ENCODE results near the gene ITGAD.

The ITGAD gene

GRCh38 chr16:31357324-31358109 is 35.6 kb upstream of the ITGAD start:
- no peak for DNase-seq (ENCODE audit: low spot score)
- no CpG with 5 or more reads among the region's 18 CpGs for WGBS, 2 donors (ENCODE audit: extremely low coverage in 2 of 2, insufficient read length in 2 of 2, insufficient replicate concordance in 1 of 2)
- H4K91ac ChIP-seq (ENCODE audit: low read depth, low read length, poor library complexity), result no peak overlapping the region
- H3K4ac ChIP-seq (ENCODE audit: low read length), result no peak overlapping the region
- H2BK12ac ChIP-seq (ENCODE audit: low read length), result no peak overlapping the region
- no peaks in the 10 kb centered on the region for H3K9me3 ChIP-seq (replicated peaks in 1 of 2; ENCODE audit: control insufficient read depth in 2 of 2, insufficient read depth in 1 of 2, low read depth in 1 of 2, low read length in 2 of 2)
- H2BK15ac ChIP-seq (ENCODE audit: low read length), result no peak overlapping the region
- no peaks in the 10 kb centered on the region for H3K79me1 ChIP-seq (ENCODE audit: low read depth, low read length)
- peak overlapping the region; percentile 13 for H2AFZ ChIP-seq (ENCODE audit: low read length)
- H2BK5ac ChIP-seq (ENCODE audit: low read length), result no peak overlapping the region
- no peak overlapping the region for H3K14ac ChIP-seq (ENCODE audit: low read length)
- H3K4me3 ChIP-seq (ENCODE audit: low read length in 2 of 2), result no peak overlapping the region
- H3K4me1 ChIP-seq (ENCODE audit: control insufficient read depth in 2 of 2, insufficient read depth in 1 of 2, low read depth in 1 of 2, low read length in 2 of 2), result peaks cover 0 to 3% of the 10 kb centered on the region in 2 donors
- no peaks in the 10 kb centered on the region for H3K36me3 ChIP-seq (replicated peaks in 1 of 2; ENCODE audit: control insufficient read depth in 2 of 2, insufficient read depth in 2 of 2, low read length in 2 of 2)
- peak overlapping the region; percentile 3 for H2AK5ac ChIP-seq (ENCODE audit: low read depth, low read length)
- no peak overlapping the region for H3K23ac ChIP-seq (ENCODE audit: low read depth, low read length, poor library complexity)
- H3K27me3 ChIP-seq (ENCODE audit: control insufficient read depth in 3 of 3, insufficient read depth in 3 of 3, low read depth in 1 of 3, low read length in 3 of 3), result peaks cover 0 to 14% (median 0%) of the 10 kb centered on the region in 3 experiments
- no peak overlapping the region for H3K9ac ChIP-seq (ENCODE audit: low read depth, low read length, poor library complexity)
- no peak overlapping the region for H2BK120ac ChIP-seq (ENCODE audit: low read depth, low read length)
- no peak overlapping the region for H3K4me2 ChIP-seq (ENCODE audit: insufficient read depth, low read length, poor library complexity, severe bottlenecking)
- no peak overlapping the region for H4K8ac ChIP-seq (ENCODE audit: low read depth, low read length)
- peak overlapping the region; percentile 8 for H3K18ac ChIP-seq (ENCODE audit: low read length)
- H3K27ac ChIP-seq (replicated peaks; ENCODE audit: low read length), result no peak overlapping the region

- H3K18ac ChIP-seq (ENCODE audit: low read length), result no peak overlapping the region
- WGBS, 2 donors (ENCODE audit: extremely low coverage in 2 of 2, insufficient read length in 2 of 2, insufficient replicate concordance in 1 of 2), result no CpG with 5 or more reads among the region's 7 CpGs
- H3K23ac ChIP-seq (ENCODE audit: low read depth, low read length, poor library complexity), result no peak overlapping the region
- H3K36me3 ChIP-seq (replicated peaks in 1 of 2; ENCODE audit: control insufficient read depth in 2 of 2, insufficient read depth in 2 of 2, low read length in 2 of 2), result no peaks in the 10 kb centered on the region
- no peak overlapping the region for H2BK12ac ChIP-seq (ENCODE audit: low read length)
- H3K9ac ChIP-seq (ENCODE audit: low read depth, low read length, poor library complexity), result no peak overlapping the region
- H3K27me3 ChIP-seq (ENCODE audit: control insufficient read depth in 3 of 3, insufficient read depth in 3 of 3, low read depth in 1 of 3, low read length in 3 of 3), result peaks cover 0 to 14% (median 0%) of the 10 kb centered on the region in 3 experiments
- no peak overlapping the region for H3K14ac ChIP-seq (ENCODE audit: low read length)
- H3K4me2 ChIP-seq (ENCODE audit: insufficient read depth, low read length, poor library complexity, severe bottlenecking), result no peak overlapping the region
- DNase-seq (ENCODE audit: low spot score), result no peak
- H4K8ac ChIP-seq (ENCODE audit: low read depth, low read length), result no peak overlapping the region
- no peak overlapping the region for H3K27ac ChIP-seq (replicated peaks; ENCODE audit: low read length)
- no peak overlapping the region for H2AK5ac ChIP-seq (ENCODE audit: low read depth, low read length)
- no peak overlapping the region for H2AFZ ChIP-seq (ENCODE audit: low read length)
- no peaks in the 10 kb centered on the region for H3K9me3 ChIP-seq (replicated peaks in 1 of 2; ENCODE audit: control insufficient read depth in 2 of 2, insufficient read depth in 1 of 2, low read depth in 1 of 2, low read length in 2 of 2)
- H4K91ac ChIP-seq (ENCODE audit: low read depth, low read length, poor library complexity), result no peak overlapping the region
- H3K79me1 ChIP-seq (ENCODE audit: low read depth, low read length), result no peaks in the 10 kb centered on the region
- no peak overlapping the region for H2BK15ac ChIP-seq (ENCODE audit: low read length)
- H2BK120ac ChIP-seq (ENCODE audit: low read depth, low read length), result no peak overlapping the region
- H2BK5ac ChIP-seq (ENCODE audit: low read length), result no peak overlapping the region
- H3K4me1 ChIP-seq (ENCODE audit: control insufficient read depth in 2 of 2, insufficient read depth in 1 of 2, low read depth in 1 of 2, low read length in 2 of 2), result no peaks in the 10 kb centered on the region
- no peak overlapping the region for H3K4ac ChIP-seq (ENCODE audit: low read length)
- no peak overlapping the region for H3K4me3 ChIP-seq (ENCODE audit: low read length in 2 of 2)
These were observed 32.9 kb upstream of the ITGAD start for GRCh38 chr16:31360251-31360650.

- H3K27ac ChIP-seq (replicated peaks; ENCODE audit: low read length), result no peak overlapping the region
- no peak overlapping the region for H3K9ac ChIP-seq (ENCODE audit: low read depth, low read length, poor library complexity)
- peak overlapping the region; percentile 21 for H3K23ac ChIP-seq (ENCODE audit: low read depth, low read length, poor library complexity)
- no peak overlapping the region for H2BK12ac ChIP-seq (ENCODE audit: low read length)
- H3K4me2 ChIP-seq (ENCODE audit: insufficient read depth, low read length, poor library complexity, severe bottlenecking), result no peak overlapping the region
- H3K4me3 ChIP-seq (ENCODE audit: low read length in 2 of 2), result no peak overlapping the region
- no peak overlapping the region for H4K91ac ChIP-seq (ENCODE audit: low read depth, low read length, poor library complexity)
- WGBS, 2 donors (ENCODE audit: extremely low coverage in 2 of 2, insufficient read length in 2 of 2, insufficient replicate concordance in 1 of 2), result no CpG with 5 or more reads among the region's 28 CpGs
- peak overlapping the region; percentile 15 for H2BK15ac ChIP-seq (ENCODE audit: low read length)
- H3K14ac ChIP-seq (ENCODE audit: low read length), result no peak overlapping the region
- peaks cover 0 to 5% (median 0%) of the 10 kb centered on the region in 3 experiments for H3K27me3 ChIP-seq (ENCODE audit: control insufficient read depth in 3 of 3, insufficient read depth in 3 of 3, low read depth in 1 of 3, low read length in 3 of 3)
- H4K8ac ChIP-seq (ENCODE audit: low read depth, low read length), result no peak overlapping the region
- peak overlapping the region; percentile 39 for H3K18ac ChIP-seq (ENCODE audit: low read length)
- no peak overlapping the region for H3K4ac ChIP-seq (ENCODE audit: low read length)
- no peak overlapping the region for H2AK5ac ChIP-seq (ENCODE audit: low read depth, low read length)
- no peak overlapping the region for H2AFZ ChIP-seq (ENCODE audit: low read length)
- DNase-seq (ENCODE audit: low spot score), result no peak
- H3K4me1 ChIP-seq (ENCODE audit: control insufficient read depth in 2 of 2, insufficient read depth in 1 of 2, low read depth in 1 of 2, low read length in 2 of 2), result no peaks in the 10 kb centered on the region
- peaks cover 0 to 1% of the 10 kb centered on the region in 2 donors for H3K9me3 ChIP-seq (replicated peaks in 1 of 2; ENCODE audit: control insufficient read depth in 2 of 2, insufficient read depth in 1 of 2, low read depth in 1 of 2, low read length in 2 of 2)
- H3K79me1 ChIP-seq (ENCODE audit: low read depth, low read length), result no peaks in the 10 kb centered on the region
- peak overlapping the region; percentile 28 for H2BK5ac ChIP-seq (ENCODE audit: low read length)
- no peaks in the 10 kb centered on the region for H3K36me3 ChIP-seq (replicated peaks in 1 of 2; ENCODE audit: control insufficient read depth in 2 of 2, insufficient read depth in 2 of 2, low read length in 2 of 2)
- H2BK120ac ChIP-seq (ENCODE audit: low read depth, low read length), result no peak overlapping the region
These were observed 31.7 kb upstream of the ITGAD start for GRCh38 chr16:31361201-31362110.

Measured in neuronal stem cell (in vitro differentiated cells).